ENCODE measurements around the gene KRTAP17-1. TPM values are rescaled to one million over a fixed set of nuclear protein-coding genes. Genes with fewer than 3 reads are reported as not detected.

KRTAP17-1 gene
- total RNA-seq, 1 donor from 2014 or later, result not detected

DNA sequence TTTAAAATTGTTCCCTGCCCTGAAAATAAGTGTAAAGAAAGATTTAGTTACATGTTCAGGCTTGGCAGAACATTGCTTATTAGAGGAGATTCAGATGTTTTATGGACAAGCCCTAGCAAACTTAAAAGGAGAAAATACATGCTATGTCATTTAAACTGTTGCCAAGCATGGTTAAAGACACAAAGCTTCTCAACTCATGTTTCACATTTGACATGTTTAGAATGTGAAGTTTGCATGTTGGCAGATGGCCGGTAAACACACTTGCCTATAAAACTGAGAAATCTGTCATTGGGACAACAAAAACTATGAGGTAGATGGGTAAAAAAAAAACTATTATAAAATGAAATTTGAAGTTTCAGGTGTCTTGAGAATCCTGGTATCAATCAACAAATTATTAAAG lies 18.7 kb downstream of the KRTAP17-1 start:
- Mint-ChIP-seq H3K4me3 (no peak overlapping the region), H3K27ac (ENCODE audit: unreplicated experiment) (no peak overlapping the region), H3K9me3 (peaks cover 8% of the 10 kb centered on the region), H3K4me1 (no peaks in the 10 kb centered on the region), H3K27me3 (ENCODE audit: low read depth) (peaks cover 1% of the 10 kb centered on the region), H3K36me3 (ENCODE audit: low read depth) (no peaks in the 10 kb centered on the region)
- DNase-seq (ENCODE audit: low read depth, low spot score), result no peak
- TF ChIP-seq, protein P1, sequence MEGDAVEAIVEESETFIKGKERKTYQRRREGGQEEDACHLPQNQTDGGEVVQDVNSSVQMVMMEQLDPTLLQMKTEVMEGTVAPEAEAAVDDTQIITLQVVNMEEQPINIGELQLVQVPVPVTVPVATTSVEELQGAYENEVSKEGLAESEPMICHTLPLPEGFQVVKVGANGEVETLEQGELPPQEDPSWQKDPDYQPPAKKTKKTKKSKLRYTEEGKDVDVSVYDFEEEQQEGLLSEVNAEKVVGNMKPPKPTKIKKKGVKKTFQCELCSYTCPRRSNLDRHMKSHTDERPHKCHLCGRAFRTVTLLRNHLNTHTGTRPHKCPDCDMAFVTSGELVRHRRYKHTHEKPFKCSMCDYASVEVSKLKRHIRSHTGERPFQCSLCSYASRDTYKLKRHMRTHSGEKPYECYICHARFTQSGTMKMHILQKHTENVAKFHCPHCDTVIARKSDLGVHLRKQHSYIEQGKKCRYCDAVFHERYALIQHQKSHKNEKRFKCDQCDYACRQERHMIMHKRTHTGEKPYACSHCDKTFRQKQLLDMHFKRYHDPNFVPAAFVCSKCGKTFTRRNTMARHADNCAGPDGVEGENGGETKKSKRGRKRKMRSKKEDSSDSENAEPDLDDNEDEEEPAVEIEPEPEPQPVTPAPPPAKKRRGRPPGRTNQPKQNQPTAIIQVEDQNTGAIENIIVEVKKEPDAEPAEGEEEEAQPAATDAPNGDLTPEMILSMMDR (conservative IDR thresholded peaks at IDR 0.05), result no peak

DNA sequence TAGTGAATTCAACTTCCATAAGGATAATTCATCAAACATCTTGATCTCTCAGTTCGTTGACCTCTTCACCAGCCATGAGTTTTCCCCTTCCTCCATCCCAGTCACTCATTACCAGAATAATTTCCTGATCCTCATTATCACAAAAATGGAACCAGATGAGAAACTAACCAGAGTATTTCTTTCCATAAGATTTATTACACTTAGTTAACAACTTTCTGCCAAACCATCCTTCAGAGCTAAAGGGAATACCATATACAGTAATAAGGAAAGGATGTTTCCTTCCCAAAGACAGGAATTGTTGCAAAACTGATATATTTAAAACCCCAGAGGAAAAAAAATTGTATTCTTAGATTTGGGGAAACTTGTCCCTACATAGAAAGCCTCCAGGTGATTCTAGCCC lies 21.5 kb downstream of the KRTAP17-1 start:
- DNase-seq (ENCODE audit: low read depth, low spot score), result no peak
- Mint-ChIP-seq H3K4me1 (no peaks in the 10 kb centered on the region), H3K27me3 (ENCODE audit: low read depth) (no peaks in the 10 kb centered on the region), H3K9me3 (no peaks in the 10 kb centered on the region), H3K4me3 (no peak overlapping the region), H3K36me3 (ENCODE audit: low read depth) (no peaks in the 10 kb centered on the region), H3K27ac (ENCODE audit: unreplicated experiment) (peak overlapping the region; percentile 9)
- TF ChIP-seq, protein P1 (conservative IDR thresholded peaks at IDR 0.05), result no peak

DNA sequence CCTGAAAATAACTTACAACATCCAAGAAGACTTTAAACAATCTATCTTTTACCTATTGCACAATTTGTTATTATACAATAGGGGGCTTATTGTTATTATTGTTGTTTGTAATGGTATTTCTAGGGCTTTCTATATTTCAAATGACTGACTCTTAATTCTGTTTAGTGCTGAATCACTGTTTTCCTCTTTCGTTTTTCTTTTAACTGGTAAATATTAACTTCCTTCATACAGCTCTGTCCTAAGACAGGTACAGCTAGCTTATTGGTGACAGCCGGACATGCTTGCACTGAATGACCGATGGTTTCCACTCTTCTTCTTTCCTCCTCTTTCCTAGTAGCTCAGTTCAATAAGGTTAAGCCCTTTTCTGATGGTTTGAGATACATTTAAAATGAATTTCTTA lies 28.5 kb downstream of the KRTAP17-1 start:
- H3K4me1 Mint-ChIP-seq, result no peaks in the 10 kb centered on the region
- H3K4me3 Mint-ChIP-seq, result no peak overlapping the region
- TF ChIP-seq, protein P1 (conservative IDR thresholded peaks at IDR 0.05), result no peak
- no peak for DNase-seq (ENCODE audit: low read depth, low spot score)
- H3K9me3 Mint-ChIP-seq, result no peaks in the 10 kb centered on the region
- peaks cover 10% of the 10 kb centered on the region for H3K27me3 Mint-ChIP-seq (ENCODE audit: low read depth)
- H3K27ac Mint-ChIP-seq (ENCODE audit: unreplicated experiment), result no peak overlapping the region
- no peaks in the 10 kb centered on the region for H3K36me3 Mint-ChIP-seq (ENCODE audit: low read depth)

GRCh38 chr17:41284546-41284945 lies 31.0 kb downstream of the KRTAP17-1 start:
- no peak overlapping the region for H3K4me3 Mint-ChIP-seq
- no peak for DNase-seq (ENCODE audit: low read depth, low spot score)
- no peaks in the 10 kb centered on the region for H3K36me3 Mint-ChIP-seq (ENCODE audit: low read depth)
- no peaks in the 10 kb centered on the region for H3K9me3 Mint-ChIP-seq
- TF ChIP-seq, protein P1 (conservative IDR thresholded peaks at IDR 0.05), result no peak
- H3K27me3 Mint-ChIP-seq (ENCODE audit: low read depth), result peaks cover 23% of the 10 kb centered on the region
- no peaks in the 10 kb centered on the region for H3K4me1 Mint-ChIP-seq
- H3K27ac Mint-ChIP-seq (ENCODE audit: unreplicated experiment), result no peak overlapping the region

GRCh38 chr17:41284043-41284442 lies 31.5 kb downstream of the KRTAP17-1 start:
- Mint-ChIP-seq H3K36me3 (ENCODE audit: low read depth) (no peaks in the 10 kb centered on the region), H3K4me3 (no peak overlapping the region), H3K9me3 (no peaks in the 10 kb centered on the region), H3K27ac (ENCODE audit: unreplicated experiment) (no peak overlapping the region), H3K4me1 (no peaks in the 10 kb centered on the region), H3K27me3 (ENCODE audit: low read depth) (peaks cover 28% of the 10 kb centered on the region)
- TF ChIP-seq, protein P1 (conservative IDR thresholded peaks at IDR 0.05), result no peak
- DNase-seq (ENCODE audit: low read depth, low spot score), result no peak

Measured in neural crest cell (in vitro differentiated cells).